Retinal pigment epithelial cell (primary cell): ENCODE measurements around the gene PLEKHM1.

Source experiments
- DNase-seq: peaks from one replicate; pipeline ENCODE4 v3.0.0-alpha.2; 2010; ENCODE audit warnings: low read depth
- H3K4me3 ChIP-seq: 2 replicates; pipeline ENCODE4 v1.5.1; 2011; ENCODE audit warnings: mild to moderate bottlenecking, low read length, control low read depth, moderate library complexity
- TF ChIP-seq, protein P1 (sequence below): conservative IDR thresholded peaks from 2 replicates; pipeline ENCODE4 v1.5.1; 2011; ENCODE audit warnings: low read depth, low read length, control low read depth, inconsistent platforms

The PLEKHM1 gene

DNA sequence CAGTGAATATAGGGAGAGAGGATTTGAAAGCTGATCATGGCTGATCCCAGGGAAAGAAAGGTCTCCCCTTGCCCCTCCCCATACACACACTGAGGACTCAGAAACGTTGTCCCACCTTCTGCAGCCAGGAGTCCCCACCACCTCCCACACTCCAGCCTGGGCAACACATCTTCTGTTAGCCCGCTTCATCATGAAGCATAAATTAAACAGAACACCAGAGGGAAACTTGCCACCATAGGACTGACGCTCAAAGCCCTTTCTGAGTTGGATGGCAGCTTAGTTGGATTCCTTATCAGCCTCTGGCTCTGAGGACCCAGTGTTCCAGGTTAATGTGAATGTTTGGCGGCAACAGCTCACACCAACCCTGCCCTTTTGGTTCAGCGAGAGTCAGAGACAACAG lies 91.7 kb downstream of the PLEKHM1 start:
- TF ChIP-seq, protein P1, sequence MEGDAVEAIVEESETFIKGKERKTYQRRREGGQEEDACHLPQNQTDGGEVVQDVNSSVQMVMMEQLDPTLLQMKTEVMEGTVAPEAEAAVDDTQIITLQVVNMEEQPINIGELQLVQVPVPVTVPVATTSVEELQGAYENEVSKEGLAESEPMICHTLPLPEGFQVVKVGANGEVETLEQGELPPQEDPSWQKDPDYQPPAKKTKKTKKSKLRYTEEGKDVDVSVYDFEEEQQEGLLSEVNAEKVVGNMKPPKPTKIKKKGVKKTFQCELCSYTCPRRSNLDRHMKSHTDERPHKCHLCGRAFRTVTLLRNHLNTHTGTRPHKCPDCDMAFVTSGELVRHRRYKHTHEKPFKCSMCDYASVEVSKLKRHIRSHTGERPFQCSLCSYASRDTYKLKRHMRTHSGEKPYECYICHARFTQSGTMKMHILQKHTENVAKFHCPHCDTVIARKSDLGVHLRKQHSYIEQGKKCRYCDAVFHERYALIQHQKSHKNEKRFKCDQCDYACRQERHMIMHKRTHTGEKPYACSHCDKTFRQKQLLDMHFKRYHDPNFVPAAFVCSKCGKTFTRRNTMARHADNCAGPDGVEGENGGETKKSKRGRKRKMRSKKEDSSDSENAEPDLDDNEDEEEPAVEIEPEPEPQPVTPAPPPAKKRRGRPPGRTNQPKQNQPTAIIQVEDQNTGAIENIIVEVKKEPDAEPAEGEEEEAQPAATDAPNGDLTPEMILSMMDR, result peak; percentile 8
- no peak for DNase-seq
- H3K4me3 ChIP-seq, result no peak overlapping the region

DNA sequence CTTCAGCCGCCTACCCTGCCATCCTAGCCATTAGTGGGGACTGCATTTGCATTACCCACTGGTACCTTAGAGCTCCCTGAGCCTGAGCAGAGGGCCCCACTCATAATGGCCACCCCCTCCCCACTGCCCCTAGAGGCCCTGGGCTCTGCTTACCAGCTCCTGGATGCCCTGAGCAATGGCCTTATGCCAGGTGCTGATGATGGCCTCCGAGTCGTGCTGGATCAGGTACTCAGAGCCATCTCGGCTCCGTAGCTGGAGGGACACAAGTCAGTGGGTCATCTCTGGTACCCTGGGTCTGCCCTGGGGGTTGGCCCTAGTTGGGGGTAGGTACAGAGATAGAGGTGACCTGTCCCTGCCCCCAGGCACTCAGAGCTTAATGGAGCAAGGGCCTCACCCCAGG lies 92.7 kb downstream of the PLEKHM1 start:
- TF ChIP-seq, protein P1, result no peak
- DNase-seq, result no peak
- no peak overlapping the region for H3K4me3 ChIP-seq

DNA sequence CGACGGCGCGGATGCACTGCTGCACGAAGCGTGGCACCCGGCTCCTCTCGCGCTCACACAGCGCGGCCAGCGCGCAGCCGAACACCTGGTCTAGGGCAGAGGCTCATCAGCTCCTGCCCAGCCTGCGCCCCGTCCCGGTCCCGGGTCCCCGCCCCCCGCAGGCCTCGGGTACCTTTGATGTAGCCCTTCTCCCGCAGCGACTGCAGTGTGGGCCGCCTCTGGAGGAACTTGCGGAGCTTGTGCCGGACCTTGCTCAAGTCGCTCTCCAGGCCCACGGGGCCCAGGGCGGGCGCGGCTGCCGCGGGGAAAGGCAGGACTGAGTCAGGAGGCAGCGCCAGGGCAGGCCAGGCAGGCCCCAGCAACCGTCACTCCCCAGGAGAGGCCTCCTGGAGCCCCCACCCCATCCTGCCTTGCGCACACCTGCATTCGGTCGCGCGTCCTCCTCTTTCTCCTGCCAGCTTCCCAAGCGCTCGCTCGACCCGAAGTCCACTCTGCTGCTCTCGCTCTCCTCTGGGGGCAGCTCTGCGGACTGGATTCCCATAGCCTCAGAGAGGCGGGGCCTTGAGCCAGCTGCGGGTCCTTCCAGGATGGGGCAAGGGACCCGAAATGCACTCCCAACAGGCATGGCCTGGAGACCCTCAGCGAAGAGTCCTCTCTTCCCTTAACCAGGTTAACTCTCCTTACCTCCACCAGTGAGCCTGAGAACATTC lies 93.9 kb downstream of the PLEKHM1 start:
- TF ChIP-seq, protein P1, result no peak
- DNase-seq, result no peak
- H3K4me3 ChIP-seq, result no peak overlapping the region

DNA sequence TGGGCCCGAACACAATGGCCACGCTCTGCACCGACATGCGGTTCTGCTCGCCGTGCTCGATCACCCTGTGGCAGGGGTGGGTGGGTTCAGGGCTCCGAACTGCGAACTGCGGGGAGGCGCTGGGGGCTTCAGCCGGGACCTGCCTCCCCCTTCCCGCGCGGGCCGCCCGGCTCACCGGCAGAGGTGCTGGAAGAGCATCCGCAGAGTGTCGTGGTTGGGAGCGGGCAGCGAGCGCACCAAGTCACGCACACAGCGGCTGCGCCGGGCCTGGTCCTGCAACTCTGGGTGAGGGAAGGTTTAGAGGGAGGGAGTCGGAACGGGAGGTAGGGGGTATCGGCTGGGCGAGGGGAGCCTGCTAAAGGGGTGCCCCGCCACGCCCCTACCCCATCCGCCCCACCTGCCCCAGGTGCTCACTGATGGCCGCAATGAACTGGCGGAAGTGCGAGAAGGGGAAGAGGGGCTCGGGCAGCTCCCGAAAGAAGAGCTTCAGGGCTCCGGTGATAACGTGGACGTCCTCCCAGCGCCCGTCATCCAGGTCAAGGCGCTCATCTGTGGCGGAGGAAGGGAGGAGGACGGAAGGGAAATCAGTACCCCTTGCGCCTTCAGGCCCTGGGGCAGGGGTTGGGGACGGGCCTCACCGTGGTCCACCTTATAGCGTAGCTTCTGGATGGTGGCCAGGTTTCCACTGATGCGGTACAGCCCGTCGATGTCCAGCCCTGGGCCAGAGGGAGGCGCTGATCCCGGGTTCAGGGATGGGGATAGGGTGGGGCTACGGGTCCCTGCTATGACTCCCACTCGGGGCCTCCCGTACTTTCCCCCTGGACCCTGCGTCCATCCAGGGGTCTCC lies 94.7 kb downstream of the PLEKHM1 start:
- TF ChIP-seq, protein P1, result no peak
- peak overlapping the region; percentile 33 for H3K4me3 ChIP-seq
- no peak for DNase-seq

DNA sequence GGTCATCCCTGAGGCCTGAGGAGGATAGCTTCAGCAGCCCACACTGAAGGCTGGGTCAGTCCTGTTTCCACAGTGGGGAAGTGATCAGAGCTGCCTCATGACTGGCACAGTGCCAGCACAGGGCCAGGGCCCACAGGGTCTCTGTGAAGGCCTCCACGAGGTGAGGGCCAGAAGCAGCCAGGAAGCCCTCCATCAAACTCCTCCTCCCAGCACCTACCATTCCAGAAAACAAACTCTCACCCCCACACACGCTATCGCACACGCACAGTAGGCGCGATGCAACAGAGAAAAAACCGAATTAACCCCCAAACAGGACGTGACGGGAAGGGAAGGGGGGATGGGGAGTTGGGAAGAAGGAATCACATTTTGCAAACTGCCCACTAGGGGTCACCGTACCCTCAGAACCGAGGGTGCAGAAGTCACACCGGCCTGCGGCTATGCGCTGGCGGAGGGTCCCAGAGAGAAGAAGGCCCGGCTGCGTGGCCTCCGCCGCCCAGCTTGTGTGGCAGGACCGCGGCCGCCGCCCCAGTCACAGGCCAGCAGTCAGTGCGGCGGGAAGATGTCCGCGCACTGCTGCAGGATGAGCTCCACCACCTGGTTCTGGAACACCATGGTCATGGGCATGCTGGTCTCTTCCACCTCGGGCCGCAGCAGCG lies 95.5 kb downstream of the PLEKHM1 start:
- TF ChIP-seq, protein P1, result peak; percentile 76
- peak overlapping the region; percentile 33 for H3K4me3 ChIP-seq
- DNase-seq, result peak; percentile 46

DNA sequence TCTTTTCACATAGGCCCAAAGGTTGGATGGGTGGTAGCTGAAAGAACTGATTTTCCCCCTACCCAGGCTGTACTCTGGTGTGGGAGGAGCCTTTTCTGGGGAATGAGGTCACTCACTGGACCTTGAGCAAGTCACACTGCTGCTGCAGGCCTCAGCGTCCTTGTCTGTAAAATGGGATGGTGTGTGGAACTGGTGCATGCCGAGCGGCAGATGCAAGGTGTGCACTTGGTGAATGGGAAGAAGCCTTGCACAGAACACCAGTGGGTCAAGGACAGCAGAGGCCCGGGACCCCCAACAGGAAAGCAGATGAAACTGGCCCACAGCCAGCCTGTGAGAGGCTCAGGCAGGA lies 96.0 kb downstream of the PLEKHM1 start:
- H3K4me3 ChIP-seq, result no peak overlapping the region
- TF ChIP-seq, protein P1, result no peak
- no peak for DNase-seq

DNA sequence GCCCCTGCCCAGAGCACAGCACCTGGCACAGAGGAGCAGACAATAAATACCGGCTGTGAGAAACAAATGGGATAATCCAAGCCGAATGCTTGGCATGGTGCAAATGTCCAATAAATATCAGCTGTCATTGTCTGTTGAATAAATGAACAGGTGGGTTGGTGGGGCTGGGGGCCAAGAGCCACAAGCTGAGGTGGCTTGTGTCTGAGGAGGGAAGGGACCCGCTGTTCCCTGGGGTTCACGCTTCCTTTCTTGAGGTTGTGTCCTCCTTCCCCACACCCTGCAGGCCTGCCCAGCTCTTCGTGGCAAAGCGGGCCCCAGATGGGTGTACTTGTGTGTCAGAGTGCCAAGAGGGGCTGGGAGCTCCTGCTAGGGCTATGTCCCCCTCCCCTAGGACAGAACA lies 96.4 kb downstream of the PLEKHM1 start:
- TF ChIP-seq, protein P1, result no peak
- H3K4me3 ChIP-seq, result no peak overlapping the region
- no peak for DNase-seq
